Thyroid gland (tissue), 4 donors: ENCODE results near the gene CPXM2.

ENCODE experiments used
- CTCF ChIP-seq, 6 experiments: fragments of 200-600 bp in 3 of 6; fragments of 450-650 bp in 3 of 6; sonication (generic) in 3 of 6; IDR thresholded peaks; one replicate each; pipeline ENCODE4 v1.5.1; 2016 to 2019; ENCODE audit warnings: antibody characterized with exemption in 6 of 6, mild to moderate bottlenecking in 2 of 6, inconsistent platforms in 1 of 6, moderate library complexity in 1 of 6
- POLR2A ChIP-seq, 2 donors: fragments of 450-650 bp; IDR thresholded peaks; one replicate each; pipeline ENCODE4 v1.6.1; 2017; ENCODE audit warnings: antibody characterized with exemption in 2 of 2, mild to moderate bottlenecking in 2 of 2, moderate library complexity in 1 of 2

DNA sequence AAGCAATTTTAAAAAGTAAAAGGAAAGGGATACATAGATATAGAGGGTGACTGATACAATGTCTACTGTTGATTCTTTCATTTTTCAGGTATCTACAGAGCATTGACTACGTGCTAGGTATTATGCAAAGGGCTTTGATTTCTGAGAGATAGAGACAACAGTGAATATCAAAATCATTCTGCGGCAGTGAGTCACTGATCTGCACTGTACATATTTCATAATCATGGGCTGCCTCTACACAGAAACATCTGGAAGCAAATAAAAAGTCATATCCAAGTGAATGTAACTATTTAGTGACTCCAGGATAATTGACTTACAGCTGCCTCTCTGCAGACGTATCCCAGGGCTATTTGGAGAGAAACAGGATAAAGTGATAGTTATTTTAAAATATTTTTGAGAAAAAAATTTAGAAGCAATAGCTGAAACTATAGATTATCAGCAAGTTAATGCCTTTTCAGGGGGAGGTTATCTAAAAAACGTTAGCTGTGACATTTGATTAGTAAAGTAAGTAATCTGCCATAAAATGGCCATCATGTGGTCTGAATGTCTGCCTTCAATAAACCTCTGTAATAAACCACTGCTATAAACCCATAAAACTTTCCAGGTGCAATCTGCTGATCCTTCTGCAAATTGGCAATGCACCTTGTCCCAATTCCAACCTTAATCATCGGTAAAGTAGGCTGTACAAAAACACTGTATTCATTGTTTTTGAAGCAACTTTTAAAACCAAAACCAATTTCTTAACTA, 43.7 kb downstream of the CPXM2 start:
- TF ChIP-seq CTCF (IDR thresholded peaks at IDR 0.05): no peak
- TF ChIP-seq POLR2A (IDR thresholded peaks at IDR 0.05): no peak
